ENCODE measurements around the gene FZD1. TPM values are rescaled to one million over a fixed set of nuclear protein-coding genes. Genes with fewer than 3 reads are reported as not detected.

FZD1 gene
- total RNA-seq, 1 experiment from 2014 or later, result 0.61 TPM

DNA sequence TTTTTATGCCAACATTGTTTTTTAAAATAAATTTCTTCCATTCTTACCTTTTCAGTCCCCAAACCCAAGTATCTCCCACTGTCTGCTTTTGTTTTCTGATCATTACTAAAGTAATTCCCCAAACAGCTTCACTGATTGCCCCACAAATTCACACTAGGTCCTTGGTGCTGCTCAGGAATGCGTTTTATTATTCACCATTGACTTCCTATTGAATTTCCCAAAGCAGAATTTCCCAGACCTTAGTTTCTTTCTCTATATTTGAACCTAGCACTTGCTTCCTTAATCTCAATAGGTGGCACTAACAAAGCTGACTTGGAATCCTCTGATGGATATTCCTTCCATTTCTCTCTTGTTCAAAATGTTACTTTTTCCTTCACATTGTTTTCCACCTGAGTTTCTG is 52.2 kb downstream of the FZD1 start:
- H4K20me1 ChIP-seq (ENCODE audit: control insufficient read depth, insufficient read depth, insufficient read length), result no peaks in the 10 kb centered on the region
- no peak overlapping the region for H3T11ph ChIP-seq (ENCODE audit: low read length)
- H3K23ac ChIP-seq (ENCODE audit: insufficient read length, low read depth, low read length), result no peak overlapping the region
- no peak overlapping the region for H3K56ac ChIP-seq (ENCODE audit: insufficient read length, low read depth, low read length)
- H4K91ac ChIP-seq (ENCODE audit: insufficient read length, low read depth, low read length), result no peak overlapping the region
- H4K8ac ChIP-seq (replicated peaks; ENCODE audit: insufficient read length, low read depth, low read length), result no peak overlapping the region
- no peaks in the 10 kb centered on the region for H3K9me3 ChIP-seq (ENCODE audit: control insufficient read depth, low read depth, low read length)
- Mint-ChIP-seq H3K27ac (no peak overlapping the region), H3K4me3 (no peak overlapping the region), H3K36me3 (ENCODE audit: insufficient read depth in 1 of 3, low read depth in 3 of 3) (no peaks in the 10 kb centered on the region), H3K4me1 (peaks cover 0 to 6% of the 10 kb centered on the region in 2 experiments; a peak in 1 of 4 replicates), H3K27me3 (ENCODE audit: low read depth) (peaks cover 3% of the 10 kb centered on the region), H3K9me3 (no peaks in the 10 kb centered on the region)
- H2BK5ac ChIP-seq (ENCODE audit: insufficient read length, low read length), result no peak overlapping the region
- no peak overlapping the region for H3K27ac ChIP-seq (ENCODE audit: insufficient read length, low read depth, low read length)
- H3K14ac ChIP-seq (ENCODE audit: insufficient read depth, low read length), result no peak overlapping the region
- TF ChIP-seq, protein P1, sequence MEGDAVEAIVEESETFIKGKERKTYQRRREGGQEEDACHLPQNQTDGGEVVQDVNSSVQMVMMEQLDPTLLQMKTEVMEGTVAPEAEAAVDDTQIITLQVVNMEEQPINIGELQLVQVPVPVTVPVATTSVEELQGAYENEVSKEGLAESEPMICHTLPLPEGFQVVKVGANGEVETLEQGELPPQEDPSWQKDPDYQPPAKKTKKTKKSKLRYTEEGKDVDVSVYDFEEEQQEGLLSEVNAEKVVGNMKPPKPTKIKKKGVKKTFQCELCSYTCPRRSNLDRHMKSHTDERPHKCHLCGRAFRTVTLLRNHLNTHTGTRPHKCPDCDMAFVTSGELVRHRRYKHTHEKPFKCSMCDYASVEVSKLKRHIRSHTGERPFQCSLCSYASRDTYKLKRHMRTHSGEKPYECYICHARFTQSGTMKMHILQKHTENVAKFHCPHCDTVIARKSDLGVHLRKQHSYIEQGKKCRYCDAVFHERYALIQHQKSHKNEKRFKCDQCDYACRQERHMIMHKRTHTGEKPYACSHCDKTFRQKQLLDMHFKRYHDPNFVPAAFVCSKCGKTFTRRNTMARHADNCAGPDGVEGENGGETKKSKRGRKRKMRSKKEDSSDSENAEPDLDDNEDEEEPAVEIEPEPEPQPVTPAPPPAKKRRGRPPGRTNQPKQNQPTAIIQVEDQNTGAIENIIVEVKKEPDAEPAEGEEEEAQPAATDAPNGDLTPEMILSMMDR (conservative IDR thresholded peaks at IDR 0.05), result no peak
- H2BK20ac ChIP-seq (ENCODE audit: low read depth, low read length, poor library complexity, severe bottlenecking), result no peak overlapping the region
- H3K18ac ChIP-seq (ENCODE audit: insufficient read length, low read depth, low read length), result no peak overlapping the region
- no peaks in the 10 kb centered on the region for H3K79me1 ChIP-seq (ENCODE audit: insufficient read depth, low read depth, low read length, poor library complexity, severe bottlenecking)
- H3K4me2 ChIP-seq (ENCODE audit: insufficient read depth, insufficient read length, low read length), result no peak overlapping the region
- no peak overlapping the region for H2BK120ac ChIP-seq (ENCODE audit: low read depth, low read length, poor library complexity, severe bottlenecking)
- no peak overlapping the region for H2AK5ac ChIP-seq (ENCODE audit: insufficient read length, low read length)
- H3K23me2 ChIP-seq (ENCODE audit: insufficient read length, low read depth, low read length, poor library complexity, severe bottlenecking), result no peaks in the 10 kb centered on the region
- no peak for DNase-seq
- no peaks in the 10 kb centered on the region for H3K79me2 ChIP-seq (ENCODE audit: insufficient read depth, low read length)
- no peak overlapping the region for H3K4ac ChIP-seq (ENCODE audit: low read depth, low read length)
- no peak overlapping the region for H2AFZ ChIP-seq (ENCODE audit: low read length)
- H3K4me1 ChIP-seq (ENCODE audit: insufficient read depth, low read length), result no peaks in the 10 kb centered on the region
- no peak overlapping the region for H3K9ac ChIP-seq (ENCODE audit: extremely low read depth, insufficient read length, low read length)
- WGBS (ENCODE audit: extremely low coverage, insufficient read length, low lambda C conversion rate), result no CpG with 5 or more reads among the region's 1 CpG
- H4K5ac ChIP-seq (ENCODE audit: insufficient read length, low read depth, low read length), result no peak overlapping the region
- H2BK15ac ChIP-seq (ENCODE audit: low read depth, low read length), result no peak overlapping the region
- H3K27me3 ChIP-seq (ENCODE audit: insufficient read depth, low read length), result no peaks in the 10 kb centered on the region
- no peak overlapping the region for H2BK12ac ChIP-seq (ENCODE audit: insufficient read length, low read depth, low read length)
